ENCODE results near the gene GNG7.
"Not testable (repeated sequence)": the region's sequence is repeated elsewhere in the genome, so short reads cannot be mapped to it uniquely, and the experiment has no call there.

GNG7 gene

GRCh38 chr19:2668175-2668763 lies 34.2 kb downstream of the GNG7 start:
- DNase-seq, result no peak

GRCh38 chr19:2667349-2667748 lies 35.1 kb downstream of the GNG7 start:
- not testable (repeated sequence) for DNase-seq

- no peak for DNase-seq
Observed at GRCh38 chr19:2666344-2666994, 36.0 kb downstream of the GNG7 start.

- no peak for DNase-seq
Observed at GRCh38 chr19:2665103-2665502, 37.4 kb downstream of the GNG7 start.

GRCh38 chr19:2663920-2664571 lies 38.4 kb downstream of the GNG7 start:
- no peak for DNase-seq

GRCh38 chr19:2661615-2662014 lies 40.9 kb downstream of the GNG7 start:
- DNase-seq, result no peak

- DNase-seq, result no peak
Observed at GRCh38 chr19:2659856-2660432, 42.5 kb downstream of the GNG7 start.

GRCh38 chr19:2656533-2656932 lies 46.0 kb downstream of the GNG7 start:
- no peak for DNase-seq

GRCh38 chr19:2653710-2654707 lies 48.5 kb downstream of the GNG7 start:
- no peak for DNase-seq

- DNase-seq, result no peak
Observed at GRCh38 chr19:2653218-2653617, 49.3 kb downstream of the GNG7 start.

GRCh38 chr19:2652504-2653099 lies 49.9 kb downstream of the GNG7 start:
- no peak for DNase-seq

GRCh38 chr19:2651002-2651733 lies 51.3 kb downstream of the GNG7 start:
- DNase-seq, result not testable (repeated sequence)

GRCh38 chr19:2650515-2650914 lies 52.0 kb downstream of the GNG7 start:
- DNase-seq, result no peak

GRCh38 chr19:2648528-2648937 lies 54.0 kb downstream of the GNG7 start:
- peak; percentile 21 for DNase-seq

- DNase-seq, result no peak
Observed at GRCh38 chr19:2648099-2648498, 54.4 kb downstream of the GNG7 start.

GRCh38 chr19:2646866-2647535 lies 55.5 kb downstream of the GNG7 start:
- no peak for DNase-seq

GRCh38 chr19:2645826-2646225 lies 56.7 kb downstream of the GNG7 start:
- no peak for DNase-seq

- DNase-seq, result not testable (repeated sequence)
Observed at GRCh38 chr19:2643123-2643737, 59.3 kb downstream of the GNG7 start.

- no peak for DNase-seq
Observed at GRCh38 chr19:2641332-2641698, 61.2 kb downstream of the GNG7 start.

GRCh38 chr19:2640563-2641331 lies 61.7 kb downstream of the GNG7 start:
- DNase-seq, result no peak
